Urothelium cell line (cell line): Measurements from ENCODE around the gene PSMC2.

Experiments used
- DNase-seq: peaks from one replicate; pipeline ENCODE4 v3.0.0; 2011; ENCODE audit warnings: low spot score, mixed read lengths
- FAIRE-seq: peaks from 2 replicates; lab custom pipeline; 2011; peaks lifted over from hg19 to GRCh38; lab: Jason Lieb, UNC

The PSMC2 gene

GRCh38 chr7:103347507-103348267, at the start of gene PSMC2:
TSS of gene PSMC2 (plus strand) at chr7:103347643. CDS start at chr7:103347712, 69 bp downstream.
- DNase-seq (peak; percentile 91), FAIRE-seq (no peak)

- DNase-seq, result no peak
- no peak for FAIRE-seq
These were observed 49.6 kb upstream of the PSMC2 start for GRCh38 chr7:103297837-103298179.

- DNase-seq, result no peak
- no peak for FAIRE-seq
These were observed 47.8 kb upstream of the PSMC2 start for GRCh38 chr7:103299660-103300059.

- DNase-seq (no peak), FAIRE-seq (no peak)
These were observed 46.0 kb upstream of the PSMC2 start for GRCh38 chr7:103301441-103301840.

- no peak for DNase-seq
- no peak for FAIRE-seq
These were observed 39.8 kb upstream of the PSMC2 start for GRCh38 chr7:103307503-103308231.

- FAIRE-seq (no peak), DNase-seq (no peak)
These were observed 32.6 kb upstream of the PSMC2 start for GRCh38 chr7:103314852-103315251.

- no peak for DNase-seq
- FAIRE-seq, result no peak
These were observed 31.0 kb upstream of the PSMC2 start for GRCh38 chr7:103316380-103316941.

GRCh38 chr7:103317009-103317408, 30.4 kb upstream of the PSMC2 start:
- peak; percentile 13 for FAIRE-seq

GRCh38 chr7:103325744-103326143, 21.7 kb upstream of the PSMC2 start:
- FAIRE-seq (no peak), DNase-seq (no peak)

More at GRCh38 chr7:103317009-103317408, 30.4 kb upstream of the PSMC2 start:
- DNase-seq, result no peak

- FAIRE-seq (no peak), DNase-seq (no peak)
These were observed 10.7 kb upstream of the PSMC2 start for GRCh38 chr7:103336761-103337160.

- DNase-seq (no peak), FAIRE-seq (no peak)
These were observed 8.6 kb upstream of the PSMC2 start for GRCh38 chr7:103338864-103339263.

GRCh38 chr7:103341466-103341865, 6.0 kb upstream of the PSMC2 start:
- FAIRE-seq, result no peak
- no peak for DNase-seq

GRCh38 chr7:103343332-103343731, 4.1 kb upstream of the PSMC2 start:
- no peak for FAIRE-seq

GRCh38 chr7:103343758-103344452, 3.5 kb upstream of the PSMC2 start:
- no peak for FAIRE-seq
- DNase-seq, result peak; percentile 33

More at GRCh38 chr7:103343332-103343731, 4.1 kb upstream of the PSMC2 start:
- no peak for DNase-seq

GRCh38 chr7:103344453-103345149, 2.8 kb upstream of the PSMC2 start, which contains the start of gene DNAJC2:
TSS of gene DNAJC2 (minus strand) at chr7:103344767. CDS start at chr7:103344622, 145 bp downstream.
- DNase-seq, result peak; percentile 97
- FAIRE-seq, result peak; percentile 27

GRCh38 chr7:103346396-103346795, 1.0 kb upstream of the PSMC2 start:
- DNase-seq (no peak), FAIRE-seq (no peak)

GRCh38 chr7:103348452-103348851, 1.0 kb downstream of the PSMC2 start:
- DNase-seq (no peak), FAIRE-seq (no peak)

GRCh38 chr7:103348959-103349358, 1.5 kb downstream of the PSMC2 start:
- FAIRE-seq (no peak), DNase-seq (no peak)

- DNase-seq (no peak), FAIRE-seq (no peak)
These were observed 2.4 kb downstream of the PSMC2 start for GRCh38 chr7:103349805-103350204.

- FAIRE-seq (no peak), DNase-seq (no peak)
These were observed 22.0 kb downstream of the PSMC2 start for GRCh38 chr7:103369432-103369831.
